Activated CD4-positive, alpha-beta T cell treated with anti-CD3 and anti-CD28 coated beads, Interleukin-2, amount 50 U/mL, for 4 hours (primary cell): ENCODE data around the gene CD22.
"Not testable (repeated sequence)": the region's sequence is repeated elsewhere in the genome, so short reads cannot be mapped to it uniquely, and the experiment has no call there.

Experiments used
- DNase-seq, 2 experiments: peaks; one replicate each; pipeline ENCODE4 v3.0.0-alpha.2; 2020

The CD22 gene

GRCh38 chr19:35362261-35363000 lies 33.4 kb downstream of the CD22 start:
- DNase-seq: no peak

DNA sequence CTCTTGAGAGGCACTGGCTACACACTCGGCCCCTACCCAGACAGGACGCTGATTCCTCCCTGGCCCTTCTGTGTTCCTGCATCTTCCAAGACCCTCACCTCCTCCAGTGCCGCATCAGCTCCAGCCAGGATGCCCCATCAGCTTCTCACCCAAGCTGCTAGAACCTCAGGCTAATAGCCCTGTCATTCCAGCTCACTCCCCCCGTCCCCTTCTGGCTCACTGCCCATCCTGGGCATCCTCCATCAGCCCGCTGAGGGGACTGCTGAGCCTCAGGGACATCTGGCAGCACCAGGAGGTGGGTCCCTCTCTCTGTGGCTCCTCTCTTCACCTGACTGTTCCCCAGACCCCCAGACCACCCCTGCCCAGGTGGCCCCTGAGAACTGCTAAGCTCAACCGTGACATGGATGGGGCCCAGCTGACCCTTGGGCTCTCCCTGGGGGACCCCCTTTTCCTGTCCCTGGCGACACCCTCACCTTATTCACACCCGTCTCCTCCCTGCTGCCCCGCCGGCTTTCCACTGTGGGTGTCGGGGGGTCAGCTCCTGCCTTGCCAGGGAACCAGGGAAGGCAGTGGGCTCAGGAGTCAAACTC lies 34.1 kb downstream of the CD22 start:
- no peak for DNase-seq

DNA sequence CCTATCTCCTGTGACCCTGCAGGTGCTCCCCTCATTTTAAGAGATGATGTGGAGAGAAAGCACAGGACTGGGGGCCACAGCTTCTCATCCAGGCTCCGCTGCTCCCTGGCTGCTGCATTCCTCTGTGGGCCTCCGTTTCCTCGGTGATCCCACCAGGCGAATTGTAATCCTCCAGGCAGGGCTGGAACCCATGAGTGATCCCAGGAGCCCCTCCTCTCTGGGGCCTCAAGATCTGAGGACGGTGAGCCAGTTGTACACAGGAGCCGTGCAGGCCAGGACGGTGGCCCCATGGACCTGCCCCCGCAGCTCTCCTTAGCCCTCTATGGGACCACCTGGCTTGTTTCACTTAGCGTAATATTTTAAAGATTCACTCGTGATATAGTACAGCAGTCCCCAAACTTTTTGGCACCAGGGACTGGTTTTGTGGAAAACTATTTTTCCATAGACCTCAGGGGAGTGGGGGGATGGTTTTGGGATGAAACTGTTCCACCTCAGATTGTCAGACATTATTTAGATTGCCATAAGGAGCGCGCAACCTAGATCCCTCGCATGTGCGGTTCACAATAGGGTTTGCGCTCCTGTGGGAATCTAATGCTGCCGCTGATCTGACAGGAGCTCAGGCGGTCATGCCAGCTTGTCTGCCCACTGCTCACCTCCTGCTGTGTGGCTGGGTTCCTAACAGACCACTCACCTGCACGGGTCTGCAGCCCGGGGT lies 34.9 kb downstream of the CD22 start:
- no peak for DNase-seq

DNA sequence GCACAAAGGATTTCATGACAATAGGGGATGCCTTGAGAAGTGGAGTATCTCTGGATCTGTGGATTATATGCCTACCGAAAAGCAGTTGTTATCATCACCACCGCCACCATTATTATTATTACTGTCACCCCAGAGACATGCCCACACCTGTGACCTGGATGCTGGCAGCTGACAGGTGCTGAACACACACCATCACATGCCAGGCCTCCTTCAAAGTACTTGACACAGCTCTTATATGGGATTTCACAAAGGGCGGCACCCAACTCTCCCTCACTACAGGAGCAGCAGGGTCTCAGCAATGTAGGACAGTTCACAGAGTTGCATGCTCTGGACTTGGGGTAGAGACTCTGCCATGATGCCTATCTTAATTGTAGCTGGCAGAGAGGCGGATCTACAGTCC lies 36.3 kb downstream of the CD22 start:
- no peak for DNase-seq

DNA sequence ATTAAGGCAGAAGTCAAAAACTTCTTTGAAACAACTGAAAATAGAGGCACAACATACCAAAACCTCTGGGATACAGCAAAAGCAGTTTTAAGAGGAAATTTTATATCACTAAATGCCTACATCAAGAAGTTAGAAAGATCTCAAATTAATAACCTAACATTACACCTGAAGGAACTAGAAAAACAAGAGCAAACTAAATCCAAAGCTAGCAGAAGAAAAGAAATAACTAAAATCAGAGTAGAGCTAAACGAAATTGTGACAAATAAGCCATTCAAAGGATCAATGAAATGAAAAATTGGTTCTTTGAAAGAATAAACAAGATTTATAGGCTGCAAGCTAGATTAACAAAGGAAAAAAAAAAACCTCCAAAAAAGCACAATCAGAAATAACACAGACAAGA lies 39.4 kb downstream of the CD22 start:
- DNase-seq: no peak

DNA sequence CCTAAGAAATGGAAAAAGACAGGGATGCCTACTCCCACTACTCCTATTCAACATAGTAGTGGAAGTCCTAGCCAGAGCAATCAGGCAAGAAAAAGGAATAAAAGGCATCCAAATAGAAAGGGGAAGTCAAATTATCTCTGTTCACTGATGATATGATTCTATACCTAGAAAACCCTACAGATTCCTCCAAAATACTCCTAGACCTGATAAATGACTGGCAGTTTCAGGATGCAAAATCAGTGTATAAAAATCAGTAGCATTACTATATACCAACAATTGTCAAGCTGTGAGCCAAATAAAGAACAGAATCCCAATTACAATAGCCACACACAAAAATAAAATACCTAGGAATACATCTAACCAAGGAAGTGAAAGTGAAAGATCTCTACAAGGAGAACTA lies 40.5 kb downstream of the CD22 start:
- DNase-seq: no peak

GRCh38 chr19:35370722-35371121 lies 41.7 kb downstream of the CD22 start, which contains the start of gene GPR42:
Gene GPR42, plus strand, starts transcription at chr19:35371068. Its CDS starts 292 bp downstream, at chr19:35371360.
- DNase-seq: no peak

GRCh38 chr19:35373492-35373891 lies 44.5 kb downstream of the CD22 start:
- no peak for DNase-seq

DNA sequence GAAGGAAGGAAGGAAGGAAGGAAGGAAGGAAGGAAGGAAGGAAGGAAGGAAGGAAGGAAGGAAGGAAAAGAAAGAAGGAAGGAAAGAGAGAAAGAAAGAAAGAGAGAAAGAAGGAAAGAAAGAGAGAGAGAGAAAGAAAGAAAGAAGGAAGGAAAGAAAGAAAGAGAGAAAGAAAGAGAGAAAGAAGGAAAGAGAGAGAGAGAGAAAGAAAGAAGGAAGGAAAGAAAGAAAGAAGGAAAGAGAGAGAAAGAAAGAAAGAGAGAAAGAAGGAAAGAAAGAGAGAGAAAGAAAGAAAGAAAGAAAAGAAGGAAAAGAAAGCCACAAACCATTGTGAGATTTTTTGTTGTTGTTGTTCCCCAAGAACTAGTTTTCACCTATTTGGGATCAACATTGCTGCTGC lies 45.0 kb downstream of the CD22 start:
- DNase-seq: not testable (repeated sequence)

- DNase-seq: no peak
Measured at GRCh38 chr19:35375505-35376307, 46.7 kb downstream of the CD22 start.

GRCh38 chr19:35377656-35378055 lies 48.7 kb downstream of the CD22 start:
- no peak for DNase-seq

- DNase-seq: no peak
Measured at GRCh38 chr19:35378356-35378755, 49.4 kb downstream of the CD22 start.

GRCh38 chr19:35379545-35379944 lies 50.6 kb downstream of the CD22 start:
- not testable (repeated sequence) for DNase-seq

- no peak for DNase-seq
Measured at GRCh38 chr19:35379992-35380391, 51.0 kb downstream of the CD22 start.

DNA sequence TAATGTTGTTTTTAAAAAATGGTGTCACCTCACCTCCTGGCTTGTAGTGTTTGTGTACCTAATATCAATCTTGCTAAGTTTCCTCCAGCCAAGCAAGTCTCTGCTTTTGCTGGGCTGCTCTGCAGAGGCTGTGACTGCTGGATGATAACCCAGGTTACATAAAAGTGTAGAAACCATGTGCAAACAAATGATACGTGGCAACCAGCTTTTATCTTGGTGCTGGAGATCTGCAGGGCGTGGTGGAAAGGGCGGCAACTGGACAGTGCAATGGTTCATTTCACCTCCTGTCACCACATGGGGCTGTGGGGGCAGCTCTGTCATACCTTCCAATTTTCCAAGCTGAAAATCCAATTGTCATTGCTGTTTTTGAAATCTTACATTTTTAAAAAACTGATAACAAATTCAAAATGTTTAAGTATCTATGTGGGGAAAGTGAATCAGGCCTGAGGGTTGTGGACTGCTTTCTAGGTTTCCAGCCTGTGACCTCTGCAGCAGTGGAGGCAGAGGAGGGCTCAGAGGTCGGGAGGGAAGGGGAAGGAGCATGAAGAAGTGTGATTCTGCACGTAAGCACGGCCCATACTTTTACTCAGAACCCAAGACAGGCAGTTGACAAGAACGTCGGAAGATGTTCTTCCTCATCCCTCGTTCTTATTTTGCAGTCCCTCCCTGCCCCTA lies 51.6 kb downstream of the CD22 start:
- no peak for DNase-seq

GRCh38 chr19:35381318-35381717 lies 52.3 kb downstream of the CD22 start:
- DNase-seq: no peak

- no peak for DNase-seq
Measured at GRCh38 chr19:35381926-35382325, 52.9 kb downstream of the CD22 start.

- no peak for DNase-seq
Measured at GRCh38 chr19:35383536-35383935, 54.5 kb downstream of the CD22 start.

GRCh38 chr19:35388277-35389054 lies 59.5 kb downstream of the CD22 start:
- no peak for DNase-seq

DNA sequence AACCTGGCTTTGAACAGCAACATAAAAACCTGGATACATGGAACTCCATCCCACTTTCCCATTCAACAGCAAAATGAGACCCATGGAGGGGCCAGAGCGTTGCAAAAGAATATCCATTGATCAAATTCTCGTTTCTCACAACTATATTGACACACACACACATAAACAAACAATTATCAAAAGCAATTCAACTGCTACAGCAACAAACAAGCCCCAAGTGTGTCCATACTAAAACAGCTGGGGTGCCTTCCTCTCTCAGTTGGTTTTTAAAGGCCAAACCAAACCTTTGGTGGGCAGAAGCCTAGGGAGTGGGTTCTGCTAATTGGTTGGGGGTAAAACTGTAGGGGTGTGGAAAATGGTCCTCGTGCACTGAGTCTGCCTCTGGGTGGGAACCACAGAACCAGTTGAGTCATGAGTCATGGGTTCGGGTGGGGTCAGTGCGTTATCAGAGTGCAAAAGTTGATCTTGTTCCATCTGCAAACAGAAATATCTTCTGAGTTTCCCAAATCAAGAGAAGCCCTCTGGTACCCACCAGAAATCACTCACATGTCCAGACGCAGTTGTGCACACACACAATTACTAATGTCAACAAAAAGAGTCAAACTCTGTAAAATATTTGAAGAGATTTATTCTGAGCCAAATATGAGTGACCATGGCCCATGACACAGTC lies 60.3 kb downstream of the CD22 start:
- no peak for DNase-seq
